ENCODE data around the gene RPS27.

The RPS27 gene

GRCh38 chr1:153961421-153961820 is 29.1 kb upstream of the RPS27 start:
- peaks cover 18% of the 10 kb centered on the region for H3K36me3 ChIP-seq (ENCODE audit: low read depth)
- peaks cover 14% of the 10 kb centered on the region for H3K4me1 ChIP-seq (ENCODE audit: insufficient read depth, poor library complexity, severe bottlenecking)
- no peak overlapping the region for H3K4me3 ChIP-seq (ENCODE audit: severe bottlenecking)
- H3K9me3 ChIP-seq (ENCODE audit: severe bottlenecking) = no peaks in the 10 kb centered on the region
- peak overlapping the region; percentile 92 for H3K27ac ChIP-seq (ENCODE audit: poor library complexity, severe bottlenecking)
- DNase-seq (ENCODE audit: low spot score) = no peak
- no peak for ATAC-seq (ENCODE audit: low read depth)
- no peak for TF ChIP-seq CTCF (IDR thresholded peaks at IDR 0.05; ENCODE audit: poor library complexity, severe bottlenecking)
- H3K27me3 ChIP-seq (ENCODE audit: insufficient read depth, poor library complexity, severe bottlenecking) = no peaks in the 10 kb centered on the region

GRCh38 chr1:153962088-153963029 is 28.2 kb upstream of the RPS27 start:
- DNase-seq (ENCODE audit: low spot score) (no peak), ATAC-seq (ENCODE audit: low read depth) (no peak)
- peaks cover 11% of the 10 kb centered on the region for H3K4me1 ChIP-seq (ENCODE audit: insufficient read depth, poor library complexity, severe bottlenecking)

GRCh38 chr1:153963030-153963849 is 27.3 kb upstream of the RPS27 start, which contains the start of gene SLC39A1:
TSS of gene SLC39A1 (minus strand) at chr1:153963537. CDS start at chr1:153962715, 822 bp downstream.
- peak; percentile 52 for ATAC-seq (ENCODE audit: low read depth)
- peaks cover 11% of the 10 kb centered on the region for H3K4me1 ChIP-seq (ENCODE audit: insufficient read depth, poor library complexity, severe bottlenecking)
- H3K9me3 ChIP-seq (ENCODE audit: severe bottlenecking) = no peaks in the 10 kb centered on the region

More at GRCh38 chr1:153962088-153963029, 28.2 kb upstream of the RPS27 start:
- Histone ChIP-seq H3K27me3 (ENCODE audit: insufficient read depth, poor library complexity, severe bottlenecking) (no peaks in the 10 kb centered on the region), H3K9me3 (ENCODE audit: severe bottlenecking) (no peaks in the 10 kb centered on the region), H3K36me3 (ENCODE audit: low read depth) (peaks cover 18% of the 10 kb centered on the region), H3K27ac (ENCODE audit: poor library complexity, severe bottlenecking) (peak overlapping the region; percentile 92), H3K4me3 (ENCODE audit: severe bottlenecking) (peak overlapping the region; percentile 54)
- TF ChIP-seq CTCF (IDR thresholded peaks at IDR 0.05; ENCODE audit: poor library complexity, severe bottlenecking) = no peak

GRCh38 chr1:153963850-153964331 is 26.7 kb upstream of the RPS27 start:
- H3K27ac ChIP-seq (ENCODE audit: poor library complexity, severe bottlenecking) = peak overlapping the region; percentile 92
- DNase-seq (ENCODE audit: low spot score) (peak; percentile 90), ATAC-seq (ENCODE audit: low read depth) (peak; percentile 47)
- no peaks in the 10 kb centered on the region for H3K9me3 ChIP-seq (ENCODE audit: severe bottlenecking)
- H3K36me3 ChIP-seq (ENCODE audit: low read depth) = peaks cover 18% of the 10 kb centered on the region
- H3K27me3 ChIP-seq (ENCODE audit: insufficient read depth, poor library complexity, severe bottlenecking) = no peaks in the 10 kb centered on the region
- H3K4me3 ChIP-seq (ENCODE audit: severe bottlenecking) = peak overlapping the region; percentile 54
- no peak for TF ChIP-seq CTCF (IDR thresholded peaks at IDR 0.05; ENCODE audit: poor library complexity, severe bottlenecking)
- peaks cover 11% of the 10 kb centered on the region for H3K4me1 ChIP-seq (ENCODE audit: insufficient read depth, poor library complexity, severe bottlenecking)

More at GRCh38 chr1:153963030-153963849, 27.3 kb upstream of the RPS27 start, which contains the start of gene SLC39A1:
- peak; percentile 99 for DNase-seq (ENCODE audit: low spot score)
- peaks cover 18% of the 10 kb centered on the region for H3K36me3 ChIP-seq (ENCODE audit: low read depth)
- H3K27me3 ChIP-seq (ENCODE audit: insufficient read depth, poor library complexity, severe bottlenecking) = no peaks in the 10 kb centered on the region
- H3K27ac ChIP-seq (ENCODE audit: poor library complexity, severe bottlenecking) = peak within 1 kb of the TSS; percentile 92
- H3K4me3 ChIP-seq (ENCODE audit: severe bottlenecking) = peak within 1 kb of the TSS; percentile 54
- no peak for TF ChIP-seq CTCF (IDR thresholded peaks at IDR 0.05; ENCODE audit: poor library complexity, severe bottlenecking)

Measured in RWPE2 (cell line).